Breast epithelium (tissue), 4 donors: ENCODE results near the gene SLC52A1. TPM values are rescaled to one million over a fixed set of nuclear protein-coding genes. Genes with fewer than 3 reads are reported as not detected.
"Not testable (repeated sequence)": the region's sequence is repeated elsewhere in the genome, so short reads cannot be mapped to it uniquely, and the experiment has no call there.

Experiments used
- DNase-seq, 2 donors: peaks; one replicate each; pipeline ENCODE4 v3.0.0-alpha.2; 2019; ENCODE audit warnings: low spot score in 2 of 2
- H3K27ac ChIP-seq, 2 donors: fragments of 200-600 bp; sonication (generic) in 1 of 2; one replicate each; pipeline ENCODE4 v1.5.1; 2016 to 2019; ENCODE audit warnings: mild to moderate bottlenecking in 1 of 2
- H3K27me3 ChIP-seq, 2 donors: fragments of 200-600 bp; sonication (generic) in 1 of 2; one replicate each; pipeline versions ENCODE4 v1.5.1 to v1.6.0; 2017 to 2019; ENCODE audit warnings: control low read depth in 1 of 2, mild to moderate bottlenecking in 1 of 2
- H3K36me3 ChIP-seq: fragments of 200-600 bp; one replicate; pipeline ENCODE4 v1.5.1; 2019
- H3K4me1 ChIP-seq, 2 donors: fragments of 200-600 bp; sonication (generic); one replicate each; pipeline ENCODE4 v1.5.1; 2016 to 2019; ENCODE audit warnings: control low read depth in 1 of 2
- H3K4me3 ChIP-seq, 3 donors: fragments of 200-600 bp; sonication (generic); 1 replicate in 2 of 3; 2 replicates in 1 of 3; pipeline ENCODE4 v1.5.1; 2016 to 2019; ENCODE audit warnings: mild to moderate bottlenecking in 3 of 3, moderate library complexity in 2 of 3
- H3K9me3 ChIP-seq, 2 donors: fragments of 200-600 bp; sonication (generic) in 1 of 2; one replicate each; pipeline ENCODE4 v1.5.1; 2016 to 2019; ENCODE audit warnings: control low read depth in 1 of 2
- POLR2A ChIP-seq: fragments of 450-650 bp; IDR thresholded peaks from one replicate; pipeline ENCODE4 v1.6.1; 2016; ENCODE audit warnings: antibody characterized with exemption, mild to moderate bottlenecking, moderate library complexity
- POLR2AphosphoS5 ChIP-seq, 3 donors: sonication (generic); formaldehyde crosslinking; IDR thresholded peaks; one replicate each; pipeline ENCODE4 v1.6.1; 2017; ENCODE audit warnings: antibody characterized with exemption in 3 of 3
- intact Hi-C: fragments of 100-400 bp; cut with DNase I; formaldehyde crosslinking; loops from one replicate; pipeline ENCODE4 v1.15.1; 2023; ENCODE audit warnings: low total_unique reads
- total RNA-seq, 3 donors: library from RNA; depleted of rRNA; stranded (reverse); fragments of >200 nt; gene quantifications; one replicate each; pipeline ENCODE4 v1.1.0, GENCODE V29; 2016
- TF ChIP-seq, protein P1 (sequence below), 3 donors: fragments of 450-650 bp; IDR thresholded peaks; one replicate each; pipeline ENCODE4 v1.5.1; 2016 to 2017; ENCODE audit warnings: antibody characterized with exemption in 3 of 3, mild to moderate bottlenecking in 3 of 3, moderate library complexity in 3 of 3

Gene SLC52A1
- total RNA-seq = under 1 TPM; 0.29 to 0.98 (median 0.32) TPM

DNA sequence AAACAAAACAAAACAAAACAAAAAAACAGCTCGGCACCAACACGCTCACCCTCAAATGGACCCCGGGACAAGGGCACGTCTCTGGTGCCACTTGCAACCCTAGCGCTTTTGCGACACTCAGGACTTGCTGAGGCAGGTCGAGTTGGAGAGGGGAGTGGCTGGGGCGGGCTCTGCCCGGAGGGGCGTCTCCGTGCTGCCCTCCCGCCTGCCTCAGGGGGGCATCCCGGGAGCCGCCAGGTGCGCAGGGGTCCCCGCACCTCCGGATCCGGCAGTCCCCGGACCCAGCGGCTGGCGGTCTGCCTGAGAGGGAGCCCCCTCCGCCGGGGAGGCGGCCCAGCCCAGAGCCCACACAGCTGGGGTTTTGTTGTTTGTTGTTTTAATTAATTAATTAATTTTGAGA lies at the start of gene SLC52A1:
SLC52A1 (minus strand) TSS at position 112 of the 400 bp plus-strand sequence. CDS start 820 bp downstream, outside the sequence.
- TF ChIP-seq, protein P1, sequence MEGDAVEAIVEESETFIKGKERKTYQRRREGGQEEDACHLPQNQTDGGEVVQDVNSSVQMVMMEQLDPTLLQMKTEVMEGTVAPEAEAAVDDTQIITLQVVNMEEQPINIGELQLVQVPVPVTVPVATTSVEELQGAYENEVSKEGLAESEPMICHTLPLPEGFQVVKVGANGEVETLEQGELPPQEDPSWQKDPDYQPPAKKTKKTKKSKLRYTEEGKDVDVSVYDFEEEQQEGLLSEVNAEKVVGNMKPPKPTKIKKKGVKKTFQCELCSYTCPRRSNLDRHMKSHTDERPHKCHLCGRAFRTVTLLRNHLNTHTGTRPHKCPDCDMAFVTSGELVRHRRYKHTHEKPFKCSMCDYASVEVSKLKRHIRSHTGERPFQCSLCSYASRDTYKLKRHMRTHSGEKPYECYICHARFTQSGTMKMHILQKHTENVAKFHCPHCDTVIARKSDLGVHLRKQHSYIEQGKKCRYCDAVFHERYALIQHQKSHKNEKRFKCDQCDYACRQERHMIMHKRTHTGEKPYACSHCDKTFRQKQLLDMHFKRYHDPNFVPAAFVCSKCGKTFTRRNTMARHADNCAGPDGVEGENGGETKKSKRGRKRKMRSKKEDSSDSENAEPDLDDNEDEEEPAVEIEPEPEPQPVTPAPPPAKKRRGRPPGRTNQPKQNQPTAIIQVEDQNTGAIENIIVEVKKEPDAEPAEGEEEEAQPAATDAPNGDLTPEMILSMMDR (IDR thresholded peaks at IDR 0.05) = no peak
- no peak for TF ChIP-seq POLR2AphosphoS5 (IDR thresholded peaks at IDR 0.05)
- no peak for TF ChIP-seq POLR2A
- Histone ChIP-seq H3K27ac (no peak within 1 kb of the TSS), H3K9me3 (no peaks in the 10 kb centered on the region), H3K4me1 (no peaks in the 10 kb centered on the region), H3K4me3 (peak within 1 kb of the TSS in 2 of 3 donors; percentile 58 to 71), H3K36me3 (no peaks in the 10 kb centered on the region), H3K27me3 (no peaks in the 10 kb centered on the region)
- intact Hi-C loops = no loop called here
- DNase-seq = no peak

DNA sequence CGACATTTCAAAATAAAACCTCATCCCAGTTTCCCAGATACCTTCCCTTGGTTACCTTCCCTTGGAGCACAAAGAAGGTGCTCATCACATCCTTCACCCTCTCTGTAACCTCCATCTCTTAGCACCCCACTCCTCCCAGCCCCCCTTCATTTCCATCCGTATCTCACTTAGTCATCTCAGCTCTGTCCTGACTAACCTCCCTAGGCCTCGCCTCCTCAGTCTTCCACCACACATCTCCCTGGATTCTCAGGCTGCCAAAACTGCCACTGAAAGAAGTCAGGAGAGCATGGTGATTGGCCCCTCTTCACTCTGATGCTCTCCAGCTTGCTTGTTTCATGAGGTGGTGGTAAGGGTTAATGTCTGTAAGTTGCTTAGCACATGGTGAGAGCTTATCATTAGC lies 45.4 kb upstream of the SLC52A1 start:
- intact Hi-C loops = no loop called here
- H3K27me3 ChIP-seq = no peaks in the 10 kb centered on the region
- no peak overlapping the region for H3K27ac ChIP-seq
- H3K4me1 ChIP-seq = no peaks in the 10 kb centered on the region
- no peak overlapping the region for H3K4me3 ChIP-seq
- no peaks in the 10 kb centered on the region for H3K36me3 ChIP-seq
- no peak for TF ChIP-seq POLR2AphosphoS5 (IDR thresholded peaks at IDR 0.05)
- TF ChIP-seq POLR2A = no peak
- TF ChIP-seq, protein P1 (IDR thresholded peaks at IDR 0.05) = no peak
- peaks cover 16 to 19% of the 10 kb centered on the region in 2 donors for H3K9me3 ChIP-seq
- no peak for DNase-seq

DNA sequence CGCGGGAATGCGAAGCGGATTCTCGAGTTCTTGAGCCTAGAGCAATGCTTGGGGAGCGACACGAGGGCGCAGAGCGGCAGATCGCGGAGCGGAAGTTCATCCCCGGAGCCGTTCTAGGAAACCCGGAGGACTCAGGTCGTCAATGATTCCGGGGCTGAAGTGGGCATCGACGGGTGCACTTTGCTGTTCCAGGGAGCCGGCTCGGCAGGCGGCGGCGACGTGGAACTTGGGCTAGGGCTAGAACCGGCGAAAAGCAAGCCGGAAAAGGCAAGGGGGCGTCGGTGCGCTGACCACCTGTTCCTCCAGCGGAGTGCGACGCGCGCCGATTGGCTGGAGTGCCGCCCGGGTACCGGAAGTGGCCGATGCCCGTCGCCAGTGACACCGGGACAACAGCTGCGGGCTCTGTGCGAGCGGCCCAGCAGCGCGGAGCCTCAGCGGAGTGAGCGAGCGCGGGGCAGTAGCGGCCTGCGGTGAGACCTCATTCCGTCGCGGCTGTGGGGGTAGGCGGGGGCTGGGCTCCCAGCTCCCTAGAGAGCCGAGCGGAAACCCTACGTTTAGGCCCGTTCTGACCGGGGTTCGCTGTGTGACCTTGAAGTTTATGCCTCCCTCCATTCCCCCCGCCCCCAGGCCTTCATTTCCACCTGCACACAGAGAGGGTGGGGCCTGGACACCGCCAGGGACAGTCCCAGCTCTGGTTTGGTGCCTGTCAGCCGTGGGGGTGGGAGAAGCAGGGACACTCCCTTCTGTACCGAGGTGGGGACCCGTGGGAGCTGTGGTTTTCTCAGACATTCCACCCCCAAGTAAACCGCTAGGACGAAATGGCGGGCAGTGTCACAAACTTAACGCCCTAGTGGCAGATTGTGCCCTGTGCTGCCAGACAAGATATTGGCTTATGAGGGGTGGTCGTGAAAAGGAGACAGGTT lies 43.1 kb upstream of the SLC52A1 start, which contains the start of gene ZFP3:
ZFP3 (plus strand) TSS at position 362 of the 923 bp plus-strand sequence. CDS start 13,038 bp downstream, outside the sequence.
- TF ChIP-seq POLR2A (no peak), POLR2AphosphoS5 (IDR thresholded peaks at IDR 0.05) (peak; percentile 52 to 69 (median 62))
- TF ChIP-seq, protein P1 (IDR thresholded peaks at IDR 0.05) = peak in 1 of 3 donors; percentile 14
- H3K36me3 ChIP-seq = no peaks in the 10 kb centered on the region
- H3K4me3 ChIP-seq = peak within 1 kb of the TSS; percentile 61 to 96 (median 89)
- intact Hi-C loops = no loop called here
- H3K4me1 ChIP-seq = no peaks in the 10 kb centered on the region
- H3K27me3 ChIP-seq = no peaks in the 10 kb centered on the region
- H3K9me3 ChIP-seq = peaks cover 3 to 5% of the 10 kb centered on the region in 2 donors
- peak; percentile 75 to 88 for DNase-seq
- peak within 1 kb of the TSS; percentile 90 to 96 for H3K27ac ChIP-seq

DNA sequence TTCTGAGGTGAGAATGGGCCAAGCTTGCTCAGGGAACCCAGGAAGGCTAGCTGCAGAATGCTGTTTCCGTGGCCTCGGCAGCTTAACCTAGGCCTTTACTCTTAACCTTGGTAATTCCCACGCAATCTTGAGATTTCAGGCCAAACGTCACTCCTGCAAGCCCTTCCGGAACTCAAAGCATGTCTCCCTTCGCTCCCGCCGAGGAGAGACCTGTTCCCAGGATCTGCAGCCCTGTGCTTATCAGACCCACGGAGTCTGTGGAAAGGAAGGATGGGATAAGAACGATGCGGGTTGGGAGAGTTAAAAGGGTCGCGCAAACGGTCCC lies 42.5 kb upstream of the SLC52A1 start:
- no peak for TF ChIP-seq POLR2A
- no peak for TF ChIP-seq POLR2AphosphoS5 (IDR thresholded peaks at IDR 0.05)
- TF ChIP-seq, protein P1 (IDR thresholded peaks at IDR 0.05) = no peak
- Histone ChIP-seq H3K36me3 (no peaks in the 10 kb centered on the region), H3K4me3 (peak overlapping the region; percentile 61 to 96 (median 89)), H3K27ac (peak overlapping the region; percentile 90 to 96), H3K27me3 (no peaks in the 10 kb centered on the region), H3K9me3 (peaks cover 0 to under 1% of the 10 kb centered on the region in 2 donors), H3K4me1 (no peaks in the 10 kb centered on the region)
- intact Hi-C loops = no loop called here
- DNase-seq = no peak

DNA sequence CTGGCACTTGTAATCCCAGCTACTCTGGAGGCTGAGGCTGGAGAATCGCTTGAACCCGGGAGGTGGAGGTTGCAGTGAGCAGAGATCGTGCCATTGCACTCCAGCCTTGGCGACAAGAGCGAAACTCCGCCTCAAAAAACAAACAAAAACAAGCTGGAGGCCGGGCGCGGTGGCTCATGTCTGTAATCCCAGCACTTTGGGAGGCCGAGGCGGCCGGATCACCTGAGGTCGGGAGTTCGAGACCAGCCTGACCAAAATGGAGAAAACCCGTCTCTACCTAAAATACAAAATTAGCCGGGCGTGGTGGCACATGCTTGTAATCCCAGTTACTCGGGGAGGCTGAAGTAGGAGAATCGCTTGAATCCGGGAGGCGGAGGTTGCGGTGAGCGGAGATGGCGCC lies 42.0 kb upstream of the SLC52A1 start:
- Histone ChIP-seq H3K4me3 (peak overlapping the region; percentile 61 to 96 (median 89)), H3K27ac (peak overlapping the region; percentile 90 to 96)
- H3K36me3 ChIP-seq, H3K27me3 ChIP-seq, DNase-seq, intact Hi-C loops, H3K4me1 ChIP-seq, H3K9me3 ChIP-seq: not testable (repeated sequence)

DNA sequence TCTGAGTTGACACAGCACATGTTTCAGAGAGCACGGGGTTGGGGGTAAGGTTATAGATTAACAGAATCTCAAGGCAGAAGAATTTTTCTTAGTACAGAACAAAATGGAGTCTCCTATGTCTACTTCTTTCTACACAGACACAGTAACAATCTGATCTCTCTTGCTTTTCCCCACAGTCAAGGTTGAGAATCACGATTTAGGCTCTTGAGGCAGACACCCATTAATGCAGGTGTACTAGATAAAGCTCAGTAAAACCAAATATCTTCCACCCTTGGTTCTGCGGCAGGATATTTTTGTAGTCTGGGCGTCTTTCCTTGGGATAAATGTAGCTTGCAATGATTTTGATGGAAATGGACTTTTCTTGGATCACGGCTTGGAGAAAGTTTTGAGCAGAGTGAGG lies 40.2 kb upstream of the SLC52A1 start:
- H3K27me3 ChIP-seq, H3K27ac ChIP-seq, DNase-seq, H3K4me1 ChIP-seq, intact Hi-C loops, H3K36me3 ChIP-seq, H3K9me3 ChIP-seq, H3K4me3 ChIP-seq: not testable (repeated sequence)
